Measurements from ENCODE around the gene DHX29.
A peak's percentile ranks its signal among the peaks of the same experiment; 100 is the strongest.

Gene DHX29

DNA sequence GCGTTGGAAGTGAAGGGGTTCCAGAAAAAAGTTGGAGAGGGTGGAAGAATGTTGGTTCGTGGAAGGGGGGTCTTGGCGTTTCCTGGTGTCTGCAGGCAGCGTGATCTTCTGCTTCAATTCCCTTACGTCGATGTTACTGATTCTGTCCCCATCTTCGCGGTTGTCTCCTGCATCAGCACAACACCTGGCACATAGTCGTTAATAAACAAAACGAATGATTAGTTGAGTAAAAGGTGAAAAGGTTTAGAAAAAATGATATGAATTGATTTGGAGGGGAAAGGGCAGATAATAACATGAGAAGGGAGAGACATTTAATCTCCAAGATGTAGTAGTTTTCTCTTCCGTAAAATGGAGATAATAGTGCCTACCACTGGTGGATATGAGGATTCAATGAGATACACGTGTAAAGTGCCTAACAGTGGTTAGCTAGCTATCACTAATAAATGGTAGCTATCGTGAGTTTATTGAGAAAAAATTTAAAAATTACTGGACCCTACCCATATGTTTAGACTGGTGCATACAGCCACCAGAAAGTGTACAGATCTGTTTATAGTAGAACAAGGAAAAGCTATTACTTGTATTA, 851 bp upstream of the DHX29 start:
- DNase-seq, result peak; percentile 3 to 32

DNA sequence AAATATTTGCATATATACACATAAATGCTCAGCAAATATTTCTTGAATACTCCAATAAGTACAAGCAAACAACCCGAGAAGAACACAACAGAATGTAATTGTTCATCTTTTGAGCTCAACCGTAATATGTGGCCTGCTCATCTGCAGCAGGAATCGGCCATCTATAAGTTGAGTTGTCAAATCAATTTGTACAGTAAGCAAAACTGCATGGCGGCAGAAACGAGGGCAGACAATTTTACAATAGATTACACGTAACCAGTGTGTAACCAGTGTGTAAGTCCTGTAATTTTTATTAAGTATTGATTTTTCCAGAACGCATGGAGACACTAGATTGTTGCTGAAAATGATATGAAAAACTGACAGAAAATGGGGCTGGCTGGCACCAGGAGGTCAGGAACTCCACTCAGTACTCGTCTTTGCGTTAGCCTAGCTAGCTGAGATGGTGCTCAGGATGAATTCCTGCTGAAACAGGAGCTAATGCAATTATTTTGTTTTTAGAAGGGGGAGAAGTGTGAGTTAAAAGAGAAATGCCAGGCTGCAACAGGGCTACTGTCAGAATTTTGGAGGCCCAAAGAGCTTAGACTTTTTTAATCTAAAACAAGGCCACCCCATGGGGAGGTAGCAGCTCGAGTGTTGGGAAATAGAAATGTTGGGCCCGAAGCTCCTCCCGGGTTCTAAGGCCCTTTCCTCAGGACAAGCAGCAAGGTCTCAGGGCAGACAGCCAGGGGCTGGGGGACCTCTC, 682 bp downstream of the DHX29 start:
- no peak for DNase-seq

DNA sequence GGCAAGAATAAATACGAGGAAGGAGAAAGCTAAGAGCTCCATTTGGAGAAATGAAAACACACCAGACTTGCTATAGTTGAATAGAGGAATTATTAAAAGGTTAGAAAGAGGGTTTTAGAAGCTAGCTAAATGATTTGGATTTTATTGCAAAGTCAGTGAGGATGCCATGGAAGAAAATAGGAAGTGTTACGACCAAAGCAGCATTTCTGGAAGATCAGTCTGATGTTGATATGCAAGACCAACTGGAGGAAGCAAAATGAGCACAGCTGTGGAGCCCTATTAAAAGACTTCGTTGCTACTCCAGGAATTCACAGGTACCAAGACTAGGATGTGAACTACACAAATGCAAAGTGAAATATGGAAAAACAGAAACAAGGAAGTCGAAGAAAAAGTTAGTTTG, 2.1 kb downstream of the DHX29 start:
- no peak for DNase-seq

DNA sequence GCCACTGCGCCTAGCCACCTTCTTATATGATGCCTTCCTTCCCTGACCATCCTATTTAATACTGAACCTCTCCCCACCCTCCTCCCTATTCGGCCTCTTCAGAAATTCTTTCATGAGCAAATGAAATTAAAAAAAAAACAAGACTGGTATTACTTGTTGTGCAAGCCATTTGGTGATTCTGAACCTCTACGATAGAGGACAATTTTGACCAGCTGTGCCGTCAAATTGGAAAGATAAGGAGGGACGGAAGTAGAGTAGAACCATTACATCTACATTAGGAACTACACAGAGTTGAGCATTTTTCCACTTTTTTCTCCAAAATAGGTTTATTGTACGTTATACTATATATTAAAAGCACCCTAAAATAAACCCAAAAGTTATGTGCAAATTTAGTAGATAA, 2.9 kb downstream of the DHX29 start:
- no peak for DNase-seq

DNA sequence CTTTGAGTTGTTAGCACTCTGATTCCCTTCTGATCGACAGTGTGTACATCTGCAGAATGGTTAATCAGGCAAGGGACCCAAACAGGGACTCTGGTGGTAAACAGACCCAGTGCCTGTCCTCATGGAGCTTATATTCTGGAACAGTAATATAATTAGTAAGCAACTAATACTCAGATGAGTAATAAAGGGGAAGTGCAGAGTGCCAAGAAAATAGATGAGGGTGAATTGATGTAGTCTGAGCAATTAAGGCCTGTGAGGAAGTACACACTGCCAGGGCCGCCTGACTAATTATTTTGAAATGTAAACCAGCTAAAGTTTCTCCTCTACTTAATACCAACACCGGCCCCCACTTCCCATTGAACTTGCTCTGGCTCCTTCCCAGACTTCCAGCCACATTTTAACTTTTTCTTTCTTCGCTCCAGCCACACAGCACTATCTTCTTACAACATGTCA, 4.2 kb downstream of the DHX29 start:
- no peak for DNase-seq

DNA sequence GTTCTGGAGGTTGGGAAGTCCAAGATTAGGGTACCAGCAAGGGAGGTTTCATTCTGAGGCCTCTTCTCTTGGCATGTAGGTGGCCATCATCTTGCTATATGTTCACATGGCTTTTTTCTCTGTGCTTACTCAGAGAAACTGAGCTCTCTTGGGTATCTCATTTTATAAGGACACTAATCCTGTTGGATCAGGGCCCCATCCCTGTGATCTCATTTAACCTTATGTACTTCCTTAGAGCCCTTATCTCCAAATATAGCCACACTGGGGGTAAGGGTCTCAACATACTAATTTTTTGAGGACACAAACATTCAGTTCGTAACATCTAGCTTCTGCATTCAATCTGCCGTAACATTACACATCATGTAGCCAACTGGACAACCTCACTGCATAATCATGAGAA, 6.6 kb downstream of the DHX29 start:
- DNase-seq, result no peak

DNA sequence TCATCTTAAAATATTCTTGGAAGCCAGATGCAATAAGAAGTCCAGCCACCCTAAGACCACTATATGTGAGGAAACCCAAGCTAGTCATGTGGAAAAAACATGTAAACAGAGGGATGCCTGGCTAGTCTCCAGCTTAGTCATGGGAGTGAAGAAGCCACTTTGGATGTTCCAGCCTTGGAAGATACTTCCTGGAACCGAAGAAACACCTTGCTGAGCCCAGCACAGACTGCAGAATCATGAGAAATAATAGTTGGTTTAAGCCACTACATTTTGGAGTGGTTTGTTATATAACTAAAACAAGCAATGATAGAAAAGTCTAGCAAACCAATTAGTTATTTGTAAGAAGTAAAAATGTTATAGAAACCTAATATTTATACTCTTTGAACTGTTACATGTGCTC, 12.6 kb downstream of the DHX29 start:
- no peak for DNase-seq

DNA sequence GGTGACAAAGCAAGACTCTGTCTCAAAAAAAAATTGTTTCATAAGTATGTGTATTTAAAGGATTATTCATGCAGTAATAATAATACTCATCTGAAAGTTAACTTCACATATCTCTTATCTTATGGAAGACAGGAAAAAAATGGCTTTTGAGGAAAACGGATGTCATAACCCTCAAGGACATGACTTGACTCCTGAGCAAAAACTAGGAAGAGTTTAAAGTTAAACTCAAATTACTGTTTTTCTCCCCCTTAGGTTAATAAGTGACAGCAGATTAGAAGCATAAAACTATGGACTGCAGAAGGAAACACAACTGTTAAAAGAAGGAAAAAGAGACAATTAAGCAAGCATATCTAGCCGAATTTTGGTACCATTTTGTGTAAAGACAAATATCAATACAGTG, 16.5 kb downstream of the DHX29 start:
- no peak for DNase-seq

DNA sequence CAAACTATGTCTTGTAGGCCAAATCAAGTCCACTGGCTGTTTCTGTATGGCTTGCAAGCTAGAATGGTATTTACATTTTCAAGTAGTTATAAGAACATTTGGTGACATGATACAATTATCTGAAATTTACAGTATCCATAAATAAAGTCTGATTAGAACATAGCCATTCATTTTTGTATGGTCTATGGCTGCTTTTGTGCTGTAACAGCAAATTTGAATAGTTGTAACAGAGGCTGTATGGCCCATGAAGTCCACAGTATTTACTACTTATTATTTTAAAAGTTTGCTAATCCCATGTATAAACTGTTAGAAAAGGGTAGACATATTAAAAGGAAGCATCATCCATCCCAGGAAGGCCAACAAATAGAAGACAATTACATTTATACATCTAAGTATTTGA, 17.7 kb downstream of the DHX29 start:
- no peak for DNase-seq

DNA sequence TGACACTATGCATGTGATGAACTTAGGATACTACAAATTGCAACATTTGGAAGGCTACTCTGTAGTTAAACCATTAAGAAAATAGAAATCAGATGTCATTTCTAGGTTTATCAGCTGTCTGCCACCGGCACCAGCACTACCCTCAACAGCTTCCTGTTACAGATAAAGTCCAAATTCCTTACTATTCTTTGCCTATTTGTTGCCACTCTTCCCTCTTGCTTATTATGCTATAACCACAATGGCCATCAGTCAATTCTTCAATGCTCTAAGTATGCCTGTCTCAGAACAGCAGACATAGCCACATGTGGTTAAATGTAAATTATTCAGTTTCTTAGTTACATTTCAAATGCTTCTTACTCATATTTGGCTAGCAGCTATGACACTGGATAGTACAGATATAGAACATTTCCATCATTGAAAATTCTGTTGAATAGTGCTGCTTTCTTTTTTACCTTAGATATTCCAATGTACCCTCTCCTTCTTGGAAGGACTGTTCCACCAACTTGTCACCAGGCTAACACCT, 21.0 kb downstream of the DHX29 start:
- DNase-seq, result no peak

DNA sequence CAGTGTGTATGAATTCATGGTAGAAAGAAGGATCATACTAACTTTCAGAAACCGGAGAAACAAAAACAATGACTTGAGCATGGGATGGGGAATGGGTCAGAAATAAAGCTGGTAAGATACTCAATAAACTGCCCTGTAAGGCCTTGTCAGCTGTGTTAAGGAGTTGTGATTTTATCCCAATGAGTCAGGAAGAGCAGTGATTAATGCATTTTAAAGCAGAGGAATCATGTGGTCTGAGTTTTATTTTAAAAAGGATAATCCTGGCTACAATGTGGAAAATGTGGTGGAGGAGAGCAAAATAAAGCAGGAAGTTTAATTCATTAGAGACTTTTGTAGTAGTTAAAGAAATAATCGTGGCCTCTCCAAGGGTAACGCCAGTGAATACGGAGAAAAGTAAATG, 28.7 kb downstream of the DHX29 start:
- no peak for DNase-seq

DNA sequence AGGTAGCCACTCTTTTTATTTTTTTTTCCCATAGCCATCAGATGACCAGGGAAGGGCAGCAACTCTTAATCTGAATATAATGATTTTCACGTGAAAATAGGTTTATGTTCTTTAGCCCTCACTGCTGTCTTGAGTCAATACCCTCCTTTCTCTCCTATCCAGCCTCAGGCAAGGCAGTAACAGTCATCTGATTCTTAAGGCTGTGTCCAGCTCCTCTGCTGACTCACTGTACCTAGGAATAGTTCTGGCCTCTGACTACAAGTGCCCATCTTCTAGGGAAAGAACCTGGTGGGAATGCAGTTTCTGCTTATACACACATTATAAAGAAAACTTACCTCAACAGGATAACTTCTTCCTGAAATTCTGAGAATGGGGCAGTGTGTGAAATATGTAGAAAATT, 30.7 kb downstream of the DHX29 start:
- DNase-seq, result no peak

DNA sequence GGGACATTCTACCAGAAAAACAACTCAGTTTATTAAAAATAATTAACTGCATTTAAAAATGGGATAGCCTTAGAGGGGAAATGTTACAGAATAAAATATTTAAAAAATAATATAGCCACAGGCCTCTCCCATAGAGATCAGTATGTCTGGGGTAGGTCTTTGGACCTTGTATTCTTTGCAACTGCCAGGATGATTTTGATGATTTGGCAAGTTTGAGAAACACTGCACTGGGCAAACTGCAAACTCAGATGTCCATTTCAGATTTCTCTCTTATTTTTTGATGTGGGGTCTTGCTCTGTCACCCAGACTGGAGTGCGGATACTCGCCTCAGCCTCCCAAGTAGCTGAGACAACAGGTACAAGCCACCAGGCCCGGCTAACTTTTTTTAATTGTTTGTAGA, 49.2 kb downstream of the DHX29 start:
- DNase-seq, result no peak

DNA sequence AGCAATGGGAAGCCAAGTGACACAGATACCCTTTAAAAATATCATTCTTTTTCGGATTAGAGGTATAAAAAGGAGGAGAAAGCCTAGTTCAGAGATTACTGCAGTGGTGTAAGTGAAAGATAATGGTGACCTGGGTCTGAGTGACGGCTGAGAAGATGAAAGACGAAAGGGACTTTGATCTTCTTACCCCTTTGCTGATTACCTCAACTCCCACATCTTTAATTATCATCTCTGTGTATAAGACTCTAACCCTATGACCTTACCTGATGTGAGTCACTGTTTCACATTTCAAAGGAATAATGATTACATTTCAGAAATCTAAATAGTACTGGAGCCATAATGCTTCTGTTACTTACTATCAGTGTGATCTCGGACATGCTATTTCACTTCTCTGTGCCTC, 52.7 kb downstream of the DHX29 start:
- DNase-seq, result no peak

DNA sequence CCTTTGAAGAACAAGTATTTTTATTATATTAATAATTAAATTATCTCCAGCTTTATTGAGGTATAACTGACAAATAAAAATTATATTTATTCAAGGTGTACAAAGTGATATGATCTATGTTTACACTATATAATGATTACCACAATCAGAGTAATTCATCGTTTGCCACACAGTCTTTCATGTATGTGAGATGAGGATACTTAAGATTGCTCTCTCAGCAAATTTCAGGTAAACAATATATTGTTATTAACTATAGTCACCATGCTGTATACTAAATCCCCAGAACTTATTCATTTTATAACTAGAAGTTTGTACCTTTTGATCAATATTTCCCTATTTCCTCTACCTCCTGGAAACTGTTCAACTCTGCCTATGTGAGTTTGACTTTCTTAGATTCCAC, 57.4 kb downstream of the DHX29 start:
- DNase-seq, result no peak

DNA sequence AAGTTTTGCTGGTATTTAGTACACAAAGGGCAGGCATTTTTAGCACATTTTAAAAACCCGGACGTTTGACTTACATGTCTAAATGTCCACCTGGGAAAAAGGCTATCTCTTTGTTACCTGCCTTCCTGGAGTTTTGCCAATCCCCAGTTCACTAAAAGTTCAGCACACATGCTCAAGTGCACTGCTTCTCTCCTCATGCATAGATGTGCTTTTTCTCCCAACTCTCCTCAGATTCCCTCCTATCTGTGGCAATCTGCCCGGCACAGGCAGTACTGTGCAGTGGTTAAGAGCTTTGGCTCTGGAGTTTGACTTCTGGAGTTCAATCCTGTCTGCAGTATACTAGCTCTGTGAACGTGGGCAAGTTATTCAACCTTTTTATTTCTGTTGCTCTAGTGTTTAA, 65.7 kb downstream of the DHX29 start:
- DNase-seq, result no peak

DNA sequence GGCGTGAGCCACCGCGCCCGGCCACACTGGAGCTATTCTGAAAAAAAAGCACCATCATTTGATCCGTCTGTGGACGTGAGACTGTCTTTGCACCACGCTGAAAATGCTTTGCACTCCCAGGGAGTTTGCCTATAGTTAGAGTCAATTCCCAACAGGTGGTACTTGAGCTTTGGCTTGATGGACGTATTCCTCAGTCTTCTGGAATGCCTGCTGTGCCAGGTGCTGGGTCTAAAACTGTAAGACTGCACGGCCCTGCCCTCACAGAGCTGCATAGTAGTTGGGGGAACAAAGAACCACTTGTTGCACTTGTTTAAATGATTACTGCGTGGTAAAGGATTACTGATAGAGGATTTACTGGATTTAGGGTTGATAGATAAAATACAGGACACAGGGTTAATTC, 70.7 kb downstream of the DHX29 start:
- no peak for DNase-seq

DNA sequence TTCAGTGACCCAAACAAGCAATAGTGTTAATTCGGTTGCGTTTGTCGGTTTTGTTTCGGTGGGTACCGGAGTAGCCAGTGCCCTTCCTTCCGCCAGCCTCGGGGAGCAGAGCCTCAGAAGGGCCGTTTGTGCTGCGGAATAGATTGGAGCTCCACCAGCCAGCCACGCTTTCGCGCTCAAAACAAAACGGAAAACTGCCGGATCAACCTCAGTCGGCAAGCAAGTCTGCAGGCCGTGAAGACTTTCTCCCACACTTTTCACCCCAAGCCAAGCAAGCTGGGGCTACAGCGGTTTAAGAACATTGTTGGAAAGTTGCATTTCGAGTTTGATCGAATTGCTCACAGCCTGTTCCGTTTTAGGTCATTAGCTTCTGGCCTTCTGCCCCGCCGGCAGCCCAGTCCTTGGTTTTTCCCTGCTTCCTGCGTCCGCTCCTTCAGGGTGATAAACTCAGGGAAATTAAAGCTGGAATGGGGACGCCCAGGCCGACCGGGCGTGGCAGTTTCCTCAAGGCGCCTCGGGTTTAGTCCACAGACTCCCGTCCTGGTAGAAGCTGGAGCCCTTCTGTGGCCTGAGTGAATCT, 73.3 kb downstream of the DHX29 start:
- no peak for DNase-seq

DNA sequence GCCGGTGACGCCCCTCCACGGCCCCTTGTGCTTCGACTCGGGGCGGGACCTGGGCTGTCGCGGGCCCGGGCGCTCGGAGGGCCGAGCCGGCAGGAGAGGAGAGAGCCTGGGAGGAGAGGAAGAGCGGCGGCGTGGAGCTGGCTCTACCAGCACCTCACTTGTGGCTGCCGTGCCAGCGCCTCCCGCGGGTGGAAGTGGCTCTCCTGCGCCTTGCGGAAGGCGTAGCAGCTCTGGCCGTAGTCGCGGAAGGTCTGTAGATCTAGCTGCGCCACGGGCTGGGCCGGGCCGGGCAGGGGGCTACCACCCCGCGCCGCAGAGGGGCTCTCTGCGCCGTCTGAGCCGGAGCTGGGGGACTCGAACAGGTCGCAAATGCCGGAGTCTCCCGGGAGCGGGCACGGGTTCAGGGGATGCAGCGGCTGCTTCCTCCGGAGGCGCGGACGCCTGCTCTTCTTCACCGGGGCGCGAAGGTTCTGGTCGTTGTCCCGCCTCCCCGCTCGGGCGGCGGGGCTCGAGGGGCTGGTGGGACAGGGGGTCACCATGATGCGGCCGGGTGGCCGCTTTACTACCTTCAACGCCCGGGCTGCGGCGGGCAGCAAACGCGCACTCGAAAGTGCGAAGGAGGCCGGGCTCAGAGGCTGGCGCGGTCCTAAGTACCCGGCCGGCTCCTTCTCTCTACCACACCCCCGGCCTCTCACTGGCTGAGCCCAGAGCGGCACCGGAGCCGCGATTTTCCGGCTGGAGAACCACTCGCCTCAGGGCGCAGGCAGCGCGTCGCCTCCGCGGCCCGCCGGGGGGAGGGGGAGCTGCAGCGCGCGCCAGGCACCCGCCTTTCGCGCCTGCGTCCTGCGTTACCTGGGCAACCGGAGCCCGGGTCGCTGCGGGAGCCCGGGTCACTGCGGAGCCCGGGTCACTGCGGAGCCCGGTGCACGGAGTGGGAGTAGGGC, 74.2 kb downstream of the DHX29 start, which contains the start of gene CCNO:
Gene CCNO, minus strand, starts transcription at position 624 of the 944 bp plus-strand sequence. Its CDS starts 85 bp downstream, at position 539.
- DNase-seq, result peak; percentile 53 to 67

DNA sequence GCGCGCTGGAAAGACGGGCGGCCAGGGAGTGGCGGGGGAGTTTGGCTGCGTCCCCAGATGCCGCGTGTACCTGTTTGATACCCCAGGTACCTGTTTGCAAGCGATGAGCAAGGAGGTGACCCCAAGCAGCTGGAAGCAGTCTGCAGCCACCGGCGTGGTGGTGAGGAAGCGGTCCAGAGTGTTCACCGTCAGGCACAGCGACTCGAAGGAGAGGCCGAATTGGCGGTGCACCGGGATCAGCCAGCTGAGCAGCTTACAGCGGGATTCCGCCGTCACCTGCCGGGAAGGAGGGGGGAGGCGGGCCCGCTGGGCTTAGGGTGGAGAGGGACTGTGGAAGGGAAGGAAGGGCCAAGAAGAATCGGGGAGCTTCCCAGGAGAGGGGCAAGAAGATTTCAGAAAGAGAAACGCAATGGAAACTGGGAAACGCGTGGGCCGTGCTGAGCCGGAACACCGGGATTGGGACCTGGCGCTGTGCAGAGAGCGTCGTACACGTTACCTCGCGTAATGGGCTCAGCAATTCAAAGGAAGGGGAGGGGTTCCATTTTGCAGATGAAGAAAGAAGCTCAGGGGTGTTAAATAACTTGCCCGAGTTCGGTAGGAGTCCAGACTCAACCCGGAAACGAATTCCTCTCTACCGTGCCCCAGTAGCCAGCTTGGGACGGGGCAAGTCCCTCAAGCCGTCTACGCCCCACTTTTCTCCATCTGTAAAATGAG, 75.1 kb downstream of the DHX29 start:
- DNase-seq, result no peak

DNA sequence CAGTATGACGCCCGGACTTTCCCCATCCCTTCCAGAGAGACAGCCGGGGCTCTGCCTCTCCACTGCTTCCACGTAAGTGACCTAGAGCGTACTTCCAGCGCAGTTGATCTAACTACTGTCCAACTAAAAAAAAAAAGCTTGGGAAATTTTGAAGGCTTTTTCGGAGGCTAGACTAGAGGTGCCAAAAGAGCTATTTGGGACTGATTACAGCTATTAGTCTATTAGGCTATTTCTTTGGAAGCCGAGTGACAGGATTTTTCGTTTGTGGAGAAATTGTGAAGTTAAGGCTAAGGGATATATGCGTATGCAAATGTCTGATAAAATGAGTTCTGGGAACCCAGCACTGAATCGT, 75.6 kb downstream of the DHX29 start:
- DNase-seq, result no peak

Measured in CD4-positive, alpha-beta T cell treated with Interleukin-1 beta for 1 hour (primary cell).